ENCODE data around the gene PLEK. TPM values are rescaled to one million over a fixed set of nuclear protein-coding genes. Genes with fewer than 3 reads are reported as not detected.
"Not testable (repeated sequence)": the region's sequence is repeated elsewhere in the genome, so short reads cannot be mapped to it uniquely, and the experiment has no call there.

The PLEK gene
- total RNA-seq, 1 donor from 2014 or later = not detected

GRCh38 chr2:68390114-68390513 is 25.0 kb downstream of the PLEK start:
- no peak for DNase-seq (ENCODE audit: low spot score)
- Mint-ChIP-seq H3K9me3 (ENCODE audit: unreplicated experiment) (no peaks in the 10 kb centered on the region), H3K36me3 (ENCODE audit: low read depth, unreplicated experiment) (no peaks in the 10 kb centered on the region), H3K4me3 (ENCODE audit: unreplicated experiment) (no peak overlapping the region), H3K27ac (ENCODE audit: unreplicated experiment) (no peak overlapping the region), H3K4me1 (ENCODE audit: unreplicated experiment) (no peaks in the 10 kb centered on the region), H3K27me3 (ENCODE audit: unreplicated experiment) (peaks cover 1% of the 10 kb centered on the region)
- TF ChIP-seq CTCF (IDR thresholded peaks at IDR 0.05; ENCODE audit: unreplicated experiment) = no peak

- no peaks in the 10 kb centered on the region for H3K4me1 Mint-ChIP-seq (ENCODE audit: unreplicated experiment)
- H3K36me3 Mint-ChIP-seq (ENCODE audit: low read depth, unreplicated experiment) = no peaks in the 10 kb centered on the region
- H3K27ac Mint-ChIP-seq (ENCODE audit: unreplicated experiment) = no peak overlapping the region
These were observed 25.5 kb downstream of the PLEK start for GRCh38 chr2:68390586-68390985.

GRCh38 chr2:68391099-68391498 is 26.0 kb downstream of the PLEK start:
- H3K4me1 Mint-ChIP-seq (ENCODE audit: unreplicated experiment) = no peaks in the 10 kb centered on the region
- no peak for TF ChIP-seq CTCF (IDR thresholded peaks at IDR 0.05; ENCODE audit: unreplicated experiment)
- H3K4me3 Mint-ChIP-seq (ENCODE audit: unreplicated experiment) = no peak overlapping the region
- no peak for DNase-seq (ENCODE audit: low spot score)
- H3K9me3 Mint-ChIP-seq (ENCODE audit: unreplicated experiment) = no peaks in the 10 kb centered on the region
- no peaks in the 10 kb centered on the region for H3K36me3 Mint-ChIP-seq (ENCODE audit: low read depth, unreplicated experiment)
- no peak overlapping the region for H3K27ac Mint-ChIP-seq (ENCODE audit: unreplicated experiment)
- H3K27me3 Mint-ChIP-seq (ENCODE audit: unreplicated experiment) = no peaks in the 10 kb centered on the region

More at GRCh38 chr2:68390586-68390985, 25.5 kb downstream of the PLEK start:
- H3K4me3 Mint-ChIP-seq (ENCODE audit: unreplicated experiment) = no peak overlapping the region
- DNase-seq (ENCODE audit: low spot score) = no peak
- H3K9me3 Mint-ChIP-seq (ENCODE audit: unreplicated experiment) = no peaks in the 10 kb centered on the region
- TF ChIP-seq CTCF (IDR thresholded peaks at IDR 0.05; ENCODE audit: unreplicated experiment) = no peak
- H3K27me3 Mint-ChIP-seq (ENCODE audit: unreplicated experiment) = no peaks in the 10 kb centered on the region

- no peaks in the 10 kb centered on the region for H3K27me3 Mint-ChIP-seq (ENCODE audit: unreplicated experiment)
- H3K9me3 Mint-ChIP-seq (ENCODE audit: unreplicated experiment) = no peaks in the 10 kb centered on the region
- H3K4me1 Mint-ChIP-seq (ENCODE audit: unreplicated experiment) = no peaks in the 10 kb centered on the region
- no peaks in the 10 kb centered on the region for H3K36me3 Mint-ChIP-seq (ENCODE audit: low read depth, unreplicated experiment)
- H3K27ac Mint-ChIP-seq (ENCODE audit: unreplicated experiment) = no peak overlapping the region
- H3K4me3 Mint-ChIP-seq (ENCODE audit: unreplicated experiment) = no peak overlapping the region
- TF ChIP-seq CTCF (IDR thresholded peaks at IDR 0.05; ENCODE audit: unreplicated experiment) = no peak
- no peak for DNase-seq (ENCODE audit: low spot score)
These were observed 26.8 kb downstream of the PLEK start for GRCh38 chr2:68391869-68392268.

GRCh38 chr2:68396093-68396492 is 31.0 kb downstream of the PLEK start:
- Mint-ChIP-seq H3K4me1 (ENCODE audit: unreplicated experiment) (no peaks in the 10 kb centered on the region), H3K27ac (ENCODE audit: unreplicated experiment) (no peak overlapping the region), H3K4me3 (ENCODE audit: unreplicated experiment) (no peak overlapping the region), H3K36me3 (ENCODE audit: low read depth, unreplicated experiment) (no peaks in the 10 kb centered on the region), H3K27me3 (ENCODE audit: unreplicated experiment) (peaks cover 5% of the 10 kb centered on the region), H3K9me3 (ENCODE audit: unreplicated experiment) (no peaks in the 10 kb centered on the region)
- no peak for TF ChIP-seq CTCF (IDR thresholded peaks at IDR 0.05; ENCODE audit: unreplicated experiment)
- DNase-seq (ENCODE audit: low spot score) = no peak

GRCh38 chr2:68397704-68398263 is 32.7 kb downstream of the PLEK start:
- H3K36me3 Mint-ChIP-seq (ENCODE audit: low read depth, unreplicated experiment); DNase-seq (ENCODE audit: low spot score); H3K27ac Mint-ChIP-seq (ENCODE audit: unreplicated experiment); H3K4me1 Mint-ChIP-seq (ENCODE audit: unreplicated experiment); H3K4me3 Mint-ChIP-seq (ENCODE audit: unreplicated experiment); H3K9me3 Mint-ChIP-seq (ENCODE audit: unreplicated experiment); H3K27me3 Mint-ChIP-seq (ENCODE audit: unreplicated experiment): not testable (repeated sequence)

All from endothelial cell (in vitro differentiated cells).